ENCODE results near the gene FAM200B.
"Not testable (repeated sequence)": the region's sequence is repeated elsewhere in the genome, so short reads cannot be mapped to it uniquely, and the experiment has no call there.

The FAM200B gene

DNA sequence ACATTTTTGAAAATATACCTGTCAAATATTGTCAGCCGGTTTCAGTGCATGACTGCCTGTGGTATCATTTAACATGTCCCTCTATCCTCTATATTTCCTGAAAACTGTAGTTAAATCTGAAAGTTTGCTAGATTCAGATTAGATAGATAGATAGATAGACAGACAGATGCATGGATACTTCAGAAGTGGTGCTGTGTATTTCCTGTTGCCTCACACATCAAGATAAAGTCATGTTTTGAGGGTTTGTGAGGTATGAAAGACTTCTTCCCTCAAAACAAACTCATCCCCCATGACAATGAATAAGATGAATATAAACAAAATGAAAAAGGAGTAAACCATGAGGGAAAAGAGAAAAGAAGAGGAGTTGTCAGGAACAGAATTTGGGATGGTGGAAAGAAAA is 15.2 kb downstream of the FAM200B start:
- DNase-seq (ENCODE audit: low read depth) = no peak

DNA sequence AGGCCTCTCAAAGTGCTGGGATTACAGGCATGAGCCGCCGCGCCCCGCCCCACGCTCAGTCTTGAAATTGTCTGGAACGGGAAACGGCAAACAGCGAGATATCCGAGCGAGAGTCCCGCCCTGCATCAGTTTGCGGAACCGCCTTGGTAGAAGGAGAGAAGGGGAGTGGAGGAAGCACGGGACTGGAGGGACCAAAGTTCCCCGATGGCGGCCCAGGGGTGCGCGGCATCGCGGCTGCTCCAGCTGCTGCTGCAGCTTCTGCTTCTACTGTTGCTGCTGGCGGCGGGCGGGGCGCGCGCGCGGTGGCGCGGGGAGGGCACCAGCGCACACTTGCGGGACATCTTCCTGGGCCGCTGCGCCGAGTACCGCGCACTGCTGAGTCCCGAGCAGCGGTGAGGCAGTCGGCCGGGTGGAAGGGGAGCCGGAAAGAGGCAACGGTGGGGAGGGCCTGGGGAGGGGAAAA is 21.3 kb downstream of the FAM200B start, which contains the start of gene BST1:
BST1 (plus strand) TSS at position 125 of the 463 bp plus-strand sequence; CDS start at position 205, 80 bp downstream.
- DNase-seq (ENCODE audit: low read depth) = peak; percentile 23

DNA sequence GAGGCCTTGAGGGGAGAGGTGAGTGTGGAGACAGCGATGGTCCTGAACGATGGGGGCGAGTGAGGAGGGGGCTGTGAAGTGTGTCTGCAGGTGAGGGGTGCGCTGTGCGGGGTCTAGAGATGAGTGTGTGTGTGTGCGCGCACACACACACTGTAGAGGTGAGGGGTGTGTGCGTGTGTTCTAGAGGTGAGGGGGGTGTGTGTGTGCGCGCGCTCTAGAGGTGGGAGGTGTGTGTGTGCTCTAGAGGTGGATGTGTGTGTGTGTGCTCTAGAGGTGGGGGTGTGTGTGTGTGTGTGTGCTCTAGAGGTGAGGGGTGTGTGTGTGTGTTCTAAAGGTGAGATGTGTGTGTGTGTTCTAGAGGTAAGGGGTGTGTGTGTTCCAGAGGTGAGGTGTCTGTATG is 21.8 kb downstream of the FAM200B start:
- DNase-seq (ENCODE audit: low read depth) = no peak

DNA sequence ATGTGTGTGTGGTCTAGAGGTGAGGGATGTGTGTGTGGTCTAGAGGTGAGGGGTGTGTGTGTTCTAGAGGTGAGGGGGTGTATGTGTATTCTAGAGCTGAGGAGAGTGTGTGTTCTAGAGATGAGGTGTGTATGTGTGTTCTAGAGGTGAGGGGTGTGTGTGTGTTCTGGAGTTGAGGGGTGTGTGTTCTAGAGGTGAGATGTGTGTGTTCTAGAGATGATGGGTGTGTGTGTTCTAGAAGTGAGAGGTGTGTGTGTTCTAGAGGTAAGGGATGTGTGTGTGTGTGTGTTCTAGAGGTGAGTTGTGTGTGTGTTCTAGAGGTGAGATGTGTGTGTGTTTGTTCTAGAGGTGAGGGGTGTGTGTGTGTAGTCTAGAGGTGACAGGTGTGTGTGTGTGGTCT is 22.5 kb downstream of the FAM200B start:
- no peak for DNase-seq (ENCODE audit: low read depth)

DNA sequence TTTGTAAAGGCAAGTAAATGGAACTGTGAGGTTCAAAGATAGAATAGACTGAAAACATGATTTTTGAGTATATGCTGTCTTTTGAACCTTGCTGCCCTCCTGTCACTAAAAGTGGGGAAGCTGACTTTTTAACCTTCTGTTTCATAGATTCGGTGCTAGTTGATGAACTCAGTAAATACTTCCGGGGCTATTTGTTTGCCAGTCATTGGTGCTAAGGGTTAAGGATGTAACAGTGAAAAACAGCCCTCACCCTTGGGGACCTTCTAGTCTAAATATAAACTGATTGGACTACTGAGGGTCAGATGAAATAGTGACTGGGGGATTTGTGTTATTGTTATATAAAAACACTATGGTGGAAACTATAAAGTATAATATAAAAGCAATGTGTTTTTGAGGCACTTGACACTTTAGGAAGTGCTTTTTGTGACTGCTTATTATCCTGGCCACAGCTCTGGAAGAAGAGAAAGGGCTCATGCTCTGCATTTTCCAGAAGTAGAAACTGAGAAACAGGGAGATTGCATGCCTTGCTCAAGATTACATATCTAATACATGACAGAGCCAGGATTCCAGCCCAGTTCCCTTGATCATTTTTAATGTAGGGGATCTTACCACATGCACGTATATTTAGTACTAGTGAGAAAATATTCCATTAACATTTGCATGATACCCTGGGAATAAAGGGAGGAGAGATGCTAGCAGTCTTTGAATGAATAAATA is 25.2 kb downstream of the FAM200B start:
- no peak for DNase-seq (ENCODE audit: low read depth)

DNA sequence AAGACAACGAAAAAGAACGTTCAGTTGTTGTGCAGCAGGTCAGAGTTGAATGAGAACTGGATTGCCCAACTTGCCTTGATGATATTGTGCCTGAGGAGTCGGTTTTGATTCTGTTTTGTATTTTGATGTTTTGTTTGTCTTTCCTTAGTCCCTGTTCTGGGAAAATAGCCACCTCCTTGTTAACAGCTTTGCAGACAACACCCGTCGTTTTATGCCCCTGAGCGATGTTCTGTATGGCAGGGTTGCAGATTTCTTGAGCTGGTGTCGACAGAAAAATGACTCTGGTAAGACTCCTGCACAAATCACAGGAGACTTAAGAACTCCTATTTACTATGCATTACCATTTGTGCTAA is 25.7 kb downstream of the FAM200B start:
- no peak for DNase-seq (ENCODE audit: low read depth)

DNA sequence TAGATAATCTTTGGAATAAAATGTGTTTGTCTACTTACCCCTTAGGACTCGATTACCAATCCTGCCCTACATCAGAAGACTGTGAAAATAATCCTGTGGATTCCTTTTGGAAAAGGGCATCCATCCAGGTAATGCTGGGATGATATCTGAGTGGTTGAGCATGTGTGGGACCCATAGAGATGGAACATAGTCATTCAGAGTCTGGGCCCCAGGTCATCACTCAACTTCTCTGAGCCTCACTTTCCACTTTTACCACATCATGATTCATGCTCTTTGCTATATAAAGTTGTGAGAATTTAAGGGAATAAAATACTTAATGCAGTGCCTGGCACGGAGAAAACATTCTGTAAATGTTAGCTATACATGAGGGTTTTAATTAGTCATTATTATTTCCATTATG is 30.1 kb downstream of the FAM200B start:
- DNase-seq (ENCODE audit: low read depth) = no peak

DNA sequence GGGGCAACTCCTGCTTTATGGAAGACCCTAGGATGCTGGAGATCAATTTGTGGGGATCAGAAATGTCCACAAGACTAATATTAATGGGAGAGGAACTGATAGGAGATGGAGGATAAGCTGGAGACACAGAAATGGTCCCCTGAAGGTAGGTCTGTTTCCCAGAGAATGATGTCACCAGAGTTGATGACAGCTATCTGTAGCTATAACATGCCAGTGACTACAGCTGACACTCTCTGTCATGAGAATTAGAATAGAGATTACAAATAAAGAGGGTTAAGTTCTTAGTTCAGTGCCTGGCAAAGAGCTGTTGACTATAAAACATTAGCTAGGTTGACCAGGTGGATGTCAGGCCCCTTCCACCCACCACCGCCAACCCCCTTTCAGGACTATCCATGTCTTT is 30.6 kb downstream of the FAM200B start:
- DNase-seq (ENCODE audit: low read depth) = no peak

DNA sequence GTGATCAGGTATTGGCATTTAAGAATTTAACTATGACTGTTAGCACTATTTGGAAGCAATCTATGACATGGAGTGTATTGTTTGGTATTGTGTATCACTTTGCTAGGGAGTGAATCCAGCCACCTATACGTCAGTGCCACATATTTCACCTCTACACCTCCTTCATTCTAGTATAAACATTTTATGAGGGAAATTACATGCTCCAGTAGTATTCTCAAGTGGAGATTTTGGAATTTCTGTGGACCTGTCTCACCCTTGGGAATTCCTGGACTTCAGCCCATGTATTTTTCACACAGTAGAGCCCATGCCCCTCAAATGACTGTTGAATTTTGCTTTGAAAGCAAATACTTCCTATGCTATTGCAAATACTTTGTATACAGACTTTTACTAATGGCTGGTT is 32.5 kb downstream of the FAM200B start:
- no peak for DNase-seq (ENCODE audit: low read depth)

DNA sequence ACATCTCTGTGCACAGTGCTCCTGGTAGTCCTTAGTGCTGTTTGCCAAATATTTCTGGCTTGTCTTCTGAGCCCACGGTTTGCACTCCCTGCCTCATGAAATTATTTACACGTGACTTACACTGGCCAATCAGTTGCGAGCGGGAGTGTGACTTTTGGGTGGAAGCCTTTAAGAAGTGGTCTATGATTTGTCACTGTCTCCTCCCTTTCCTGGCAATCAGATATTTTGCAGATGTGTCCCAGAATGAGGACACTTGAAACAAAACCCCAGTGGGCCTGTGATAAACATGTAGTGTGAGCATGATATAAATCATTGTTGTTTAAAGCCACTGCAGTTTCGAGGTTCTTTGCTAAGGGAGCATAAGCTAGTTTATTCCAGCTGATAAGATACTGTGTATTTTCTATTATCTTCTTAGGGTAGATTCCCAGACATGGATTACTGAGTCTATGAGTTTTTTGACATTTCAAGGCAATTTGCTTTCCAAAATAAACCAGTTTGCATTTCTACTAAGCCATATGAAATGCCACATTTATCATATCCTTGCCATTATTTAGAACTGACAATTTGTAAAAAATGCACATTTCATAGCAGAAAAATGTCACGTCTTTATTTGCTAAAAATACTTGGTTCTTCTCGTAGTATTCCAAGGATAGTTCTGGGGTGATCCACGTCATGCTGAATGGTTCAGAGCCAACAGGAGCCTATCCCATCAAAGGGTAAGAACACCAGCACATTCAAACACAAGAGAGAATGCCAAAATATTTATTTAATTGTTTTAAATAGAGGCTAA is 33.2 kb downstream of the FAM200B start:
- no peak for DNase-seq (ENCODE audit: low read depth)

DNA sequence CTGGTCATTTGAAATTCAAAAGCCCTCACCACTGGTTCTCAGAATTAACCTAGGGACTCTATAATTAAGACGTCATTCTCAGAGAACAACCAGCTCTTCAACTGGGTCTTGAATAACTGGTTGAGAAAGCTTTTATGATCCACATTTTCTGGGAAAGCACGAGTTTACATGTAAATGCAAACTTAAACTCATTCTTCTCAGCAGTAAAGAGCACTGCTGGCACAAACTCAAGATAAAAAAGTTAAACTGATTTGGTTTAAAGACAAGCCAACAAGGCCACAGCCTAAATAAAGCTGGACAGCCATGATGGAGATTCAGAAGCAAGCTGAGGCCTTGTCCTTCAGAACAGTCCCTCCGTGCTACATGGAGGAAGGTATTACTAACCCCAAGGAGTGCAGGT is 34.5 kb downstream of the FAM200B start:
- no peak for DNase-seq (ENCODE audit: low read depth)

DNA sequence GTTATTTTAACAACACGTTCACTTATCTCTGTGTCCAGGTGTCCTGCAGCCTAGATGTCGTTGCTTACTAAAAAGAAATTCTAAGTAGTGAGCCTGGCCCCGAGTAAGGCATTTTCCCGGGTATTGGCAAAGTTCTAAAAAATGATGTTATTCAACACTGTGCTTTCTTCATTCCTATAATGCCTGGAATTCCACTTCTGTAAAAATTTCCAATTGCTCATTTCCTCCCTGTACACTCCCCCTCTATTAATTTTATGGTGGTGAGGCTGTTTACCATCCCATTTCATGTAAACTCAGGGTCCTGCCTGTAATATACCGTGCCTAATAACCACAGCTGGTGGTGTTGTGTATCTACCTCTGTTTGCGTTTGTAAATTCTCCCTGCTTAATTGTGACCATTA is 35.5 kb downstream of the FAM200B start:
- DNase-seq (ENCODE audit: low read depth) = no peak

DNA sequence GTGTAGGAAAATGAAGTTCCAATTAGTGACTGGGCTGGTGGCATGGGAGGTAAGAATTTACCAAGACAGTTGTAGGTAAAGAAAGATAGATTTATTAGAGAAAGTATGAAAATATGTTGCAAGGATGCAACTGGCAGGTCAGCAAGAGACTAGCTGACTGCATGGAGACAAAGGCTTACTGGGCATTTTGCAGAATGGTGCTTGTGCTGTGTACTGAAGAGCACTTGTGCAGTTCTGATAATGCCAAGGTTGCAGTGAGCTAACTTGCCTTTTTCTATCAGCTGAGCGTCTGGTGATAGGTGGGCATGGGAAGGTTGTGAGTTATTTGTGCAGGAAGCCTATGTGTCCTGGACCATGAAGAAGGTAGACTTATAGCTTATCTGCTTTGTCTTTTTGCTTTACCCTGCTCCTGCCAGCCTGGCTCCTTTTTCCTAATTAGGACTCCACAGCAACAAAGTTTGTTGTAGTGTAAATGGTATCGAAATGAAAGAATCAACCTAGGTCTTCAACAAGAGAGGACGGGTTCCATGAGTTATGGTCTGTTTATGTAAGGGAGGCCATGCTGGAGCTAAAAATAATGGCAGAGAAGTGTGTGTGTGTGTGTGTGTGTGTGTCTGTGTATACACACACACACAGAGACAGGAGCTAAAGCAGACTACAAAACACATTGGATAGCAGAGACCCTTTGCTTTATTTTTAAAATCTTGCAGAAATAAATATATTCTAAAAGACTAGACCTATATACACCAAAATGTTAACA is 36.2 kb downstream of the FAM200B start:
- no peak for DNase-seq (ENCODE audit: low read depth)

DNA sequence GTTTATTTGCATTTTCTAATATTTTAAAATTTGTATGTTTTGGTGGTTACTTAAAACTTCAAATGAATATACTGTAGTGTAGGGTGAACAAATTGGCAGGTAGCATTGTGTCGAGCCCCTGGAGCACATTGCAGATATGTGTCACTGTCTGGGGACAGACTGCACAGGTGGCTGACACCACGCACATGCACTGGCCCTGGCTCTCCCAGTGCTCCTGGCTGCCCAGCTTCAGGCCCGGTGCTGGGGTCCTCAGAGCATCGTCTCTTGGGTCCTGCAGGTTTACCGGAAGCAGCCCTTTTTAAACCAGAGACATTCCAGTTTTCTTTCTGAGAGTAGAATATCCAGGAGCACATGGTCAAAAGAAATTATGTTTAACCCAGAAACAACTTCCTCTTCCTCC is 36.8 kb downstream of the FAM200B start:
- no peak for DNase-seq (ENCODE audit: low read depth)

DNA sequence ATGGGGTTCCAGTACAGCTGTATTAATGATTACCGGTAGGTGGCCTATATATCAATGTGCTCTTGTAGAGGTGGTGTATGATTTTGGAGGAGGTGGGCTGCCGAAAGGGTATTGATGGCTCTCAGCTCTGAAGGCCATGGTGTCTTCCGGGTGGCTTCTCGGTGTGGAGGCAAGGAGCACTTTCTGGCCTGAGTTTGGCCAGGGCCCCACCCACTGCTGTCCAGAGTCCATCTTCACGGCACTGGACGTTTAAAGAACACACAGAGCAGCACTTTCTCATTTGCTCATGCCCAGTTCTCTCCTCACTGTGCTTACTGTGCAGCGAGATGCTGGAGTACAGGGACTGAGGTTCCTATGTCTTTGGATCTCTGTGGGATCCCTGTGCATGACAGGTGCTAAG is 37.3 kb downstream of the FAM200B start:
- no peak for DNase-seq (ENCODE audit: low read depth)

DNA sequence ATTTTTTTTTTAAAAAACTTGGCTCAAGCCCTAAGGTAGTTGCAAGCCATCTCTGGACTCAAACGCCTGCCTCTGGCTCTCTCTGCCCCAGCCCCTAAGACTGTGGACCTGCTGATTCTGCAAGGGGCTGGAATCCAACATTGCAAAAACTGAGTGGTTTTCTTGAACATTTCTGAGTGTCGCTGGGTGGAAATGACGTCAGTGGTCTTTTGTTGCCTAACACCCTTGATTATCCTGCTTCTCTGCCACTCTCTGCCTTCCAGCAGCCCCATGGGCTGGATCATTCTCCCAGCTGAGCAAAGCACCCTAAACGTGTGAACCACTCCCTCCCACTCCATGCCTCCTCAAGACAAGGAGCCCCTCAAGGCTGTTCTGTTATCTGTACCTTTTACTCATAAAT is 37.9 kb downstream of the FAM200B start:
- no peak for DNase-seq (ENCODE audit: low read depth)

DNA sequence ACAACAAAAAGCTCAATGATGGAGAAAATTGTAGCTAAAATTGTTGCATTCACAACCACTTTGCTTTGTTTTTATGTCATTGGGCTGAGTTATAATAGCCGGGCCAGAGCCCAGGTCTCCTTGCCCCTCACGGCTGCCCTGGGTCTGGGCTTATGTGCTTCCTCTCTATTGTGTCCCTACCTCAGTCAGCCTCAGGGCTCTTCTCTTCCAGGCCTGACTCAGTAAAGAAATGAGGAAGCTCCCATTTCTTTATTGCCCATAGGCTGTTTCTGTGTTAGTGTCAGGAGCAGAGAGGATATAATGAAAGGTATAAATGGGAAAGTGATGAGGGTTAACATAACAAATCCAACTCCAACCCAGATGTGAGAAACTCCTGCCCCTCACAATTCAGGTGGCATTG is 39.2 kb downstream of the FAM200B start:
- no peak for DNase-seq (ENCODE audit: low read depth)

DNA sequence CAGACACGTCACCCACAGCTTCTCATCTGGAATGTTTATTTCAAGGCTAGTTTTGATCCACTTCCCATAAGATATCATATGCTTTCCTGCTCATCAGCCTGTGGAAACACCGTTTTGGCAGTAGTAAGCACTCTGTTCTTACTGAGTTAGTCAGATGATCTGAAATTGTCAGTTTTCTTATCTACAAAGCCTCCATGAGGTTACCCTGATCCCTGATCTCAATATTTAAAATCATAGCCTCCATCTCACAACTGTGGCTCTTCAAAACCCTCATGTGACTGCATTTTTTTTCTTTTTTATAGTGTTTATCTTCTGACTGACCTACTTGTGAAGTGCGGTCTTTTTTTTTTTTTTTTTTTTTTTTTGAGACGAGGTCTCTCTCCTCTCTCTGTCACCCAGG is 44.0 kb downstream of the FAM200B start:
- DNase-seq (ENCODE audit: low read depth) = no peak

DNA sequence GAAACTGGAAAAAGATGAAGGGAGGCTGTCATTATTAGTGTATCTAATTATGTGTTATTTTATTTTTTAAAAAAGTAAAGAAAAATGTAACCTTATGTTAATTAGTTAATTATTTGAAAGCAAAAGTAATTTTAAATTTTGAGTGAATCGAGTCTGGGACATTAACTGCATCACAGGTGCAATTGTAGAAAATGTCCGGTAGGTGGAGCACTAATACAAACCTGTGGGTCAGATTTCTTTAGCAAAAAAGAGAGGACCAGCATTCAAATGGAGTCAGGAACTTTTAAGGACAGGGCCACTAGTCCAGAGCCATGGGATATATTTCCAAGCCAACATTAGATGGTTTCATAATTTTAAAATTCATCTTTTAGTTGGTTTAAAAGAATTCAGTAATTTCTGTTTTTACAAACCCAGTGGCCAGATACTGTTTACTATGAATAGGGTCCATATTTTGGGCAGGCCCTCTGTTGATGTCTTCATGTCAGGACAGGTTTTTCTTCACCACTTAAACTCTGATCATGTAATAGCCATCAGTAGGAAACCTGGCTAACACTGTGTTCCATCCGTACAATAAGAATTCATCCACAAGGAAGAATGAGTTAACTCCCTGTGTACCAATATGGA is 48.4 kb downstream of the FAM200B start:
- no peak for DNase-seq (ENCODE audit: low read depth)

DNA sequence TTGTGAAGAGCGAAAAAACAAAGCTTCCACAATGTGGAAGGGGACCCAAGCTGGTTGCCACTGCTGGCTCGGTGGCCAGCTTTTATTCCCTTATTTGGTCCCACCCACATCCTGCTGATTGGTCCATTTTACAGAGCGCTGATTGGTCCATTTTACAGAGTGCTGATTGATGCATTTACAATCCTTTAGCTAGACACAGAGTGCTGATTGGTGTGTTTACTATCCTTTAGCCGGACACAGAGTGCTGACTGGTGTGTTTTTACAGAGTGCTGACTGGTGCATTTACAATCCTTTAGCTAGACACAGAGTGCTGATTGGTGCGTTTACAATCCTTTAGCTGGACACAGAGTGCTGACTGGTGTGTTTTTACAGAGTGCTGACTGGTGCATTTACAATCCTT is 51.4 kb downstream of the FAM200B start:
- DNase-seq (ENCODE audit: low read depth) = not testable (repeated sequence)

DNA sequence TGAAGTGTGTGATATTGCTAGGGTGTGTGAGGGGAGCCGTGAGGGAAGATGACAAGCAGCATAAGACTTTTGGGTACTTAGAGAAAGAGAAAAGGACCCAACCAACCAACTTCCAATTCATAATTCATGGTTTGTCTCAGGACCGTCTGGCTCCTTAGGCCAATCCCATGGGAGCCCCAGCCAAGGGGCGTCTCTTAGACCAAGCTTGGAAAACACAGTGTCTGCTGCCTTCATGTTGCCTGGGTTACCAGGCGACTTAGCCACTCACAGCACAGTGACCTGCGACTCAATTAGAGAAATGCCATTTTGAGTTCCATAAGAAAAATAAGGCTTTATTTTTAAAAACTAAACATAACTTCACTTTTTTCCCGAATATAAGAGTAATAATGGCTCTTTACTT is 53.9 kb downstream of the FAM200B start:
- no peak for DNase-seq (ENCODE audit: low read depth)

DNA sequence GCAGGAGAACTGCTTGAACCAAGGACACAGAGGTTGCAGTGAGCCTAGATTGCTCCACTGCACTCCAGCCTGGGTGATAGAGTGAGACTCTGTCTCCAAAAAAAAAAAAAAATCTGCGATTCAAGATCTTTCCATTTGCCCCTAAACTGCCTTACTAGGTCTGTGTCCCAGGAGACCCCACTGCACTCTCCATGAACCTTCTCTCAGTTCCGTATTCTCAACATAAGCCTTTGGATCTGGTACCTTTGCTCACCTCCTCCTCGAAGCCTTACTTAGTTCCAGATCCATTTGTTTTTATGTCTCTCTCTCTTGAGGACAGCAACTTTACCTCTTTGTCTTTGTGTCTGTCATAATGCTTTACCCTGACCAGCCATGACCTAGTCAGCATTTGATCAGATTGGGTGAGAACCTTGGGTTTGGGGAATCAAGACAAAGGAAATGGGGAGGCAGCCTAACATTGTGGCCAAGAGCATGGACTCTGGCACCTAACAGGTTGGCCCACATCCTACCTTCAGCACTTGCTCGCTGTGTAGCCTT is 55.0 kb downstream of the FAM200B start:
- DNase-seq (ENCODE audit: low read depth) = no peak
